AG08396 (cell line): ENCODE measurements around the gene MCUB.
"Not testable (repeated sequence)": the region's sequence is repeated elsewhere in the genome, so short reads cannot be mapped to it uniquely, and the experiment has no call there.

Experiments
- DNase-seq: peaks from one replicate; pipeline ENCODE4 v3.0.0; 2012; ENCODE audit warnings: low spot score, mixed read lengths

The MCUB gene

DNA sequence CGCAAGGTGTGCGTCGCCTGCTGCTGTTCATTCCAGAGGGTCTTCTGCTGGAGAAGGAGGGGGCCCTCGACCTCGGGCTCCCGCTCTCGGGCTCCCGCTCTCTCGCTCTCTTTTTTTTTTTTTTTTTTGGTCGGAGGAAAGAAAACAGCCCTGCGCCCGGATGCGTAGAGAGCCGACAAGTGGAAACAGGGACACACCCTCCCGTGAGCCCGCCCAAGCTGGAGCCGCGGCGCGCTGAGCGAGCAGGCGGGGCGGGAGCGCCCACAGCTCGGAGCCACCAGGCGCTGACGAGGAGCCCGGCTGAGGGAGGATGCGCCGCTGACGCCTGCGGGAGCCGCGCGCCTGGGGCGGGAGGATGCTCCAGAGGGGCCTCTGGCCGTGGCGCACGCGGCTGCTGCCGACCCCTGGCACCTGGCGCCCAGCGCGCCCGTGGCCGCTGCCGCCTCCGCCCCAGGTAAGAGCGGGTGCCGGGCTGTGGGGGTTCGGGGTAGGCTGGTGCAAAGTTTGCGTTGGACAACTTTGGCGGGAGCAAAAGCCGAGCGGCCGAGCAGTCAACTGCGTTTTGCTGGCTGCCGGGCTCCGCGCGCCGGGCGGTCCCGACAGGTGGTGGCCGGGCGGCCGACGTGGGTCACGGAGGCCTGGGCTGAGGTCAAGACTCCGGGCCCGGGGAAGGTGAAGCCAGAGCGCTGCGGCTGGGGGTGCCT, at the start of gene MCUB:
Gene MCUB (plus strand): TSS at position 264 of the 704 bp plus-strand sequence. CDS start 92 bp downstream, at position 356.
- peak; percentile 97 for DNase-seq

GRCh38 chr4:109510687-109511086, 49.4 kb upstream of the MCUB start:
- DNase-seq: no peak

DNA sequence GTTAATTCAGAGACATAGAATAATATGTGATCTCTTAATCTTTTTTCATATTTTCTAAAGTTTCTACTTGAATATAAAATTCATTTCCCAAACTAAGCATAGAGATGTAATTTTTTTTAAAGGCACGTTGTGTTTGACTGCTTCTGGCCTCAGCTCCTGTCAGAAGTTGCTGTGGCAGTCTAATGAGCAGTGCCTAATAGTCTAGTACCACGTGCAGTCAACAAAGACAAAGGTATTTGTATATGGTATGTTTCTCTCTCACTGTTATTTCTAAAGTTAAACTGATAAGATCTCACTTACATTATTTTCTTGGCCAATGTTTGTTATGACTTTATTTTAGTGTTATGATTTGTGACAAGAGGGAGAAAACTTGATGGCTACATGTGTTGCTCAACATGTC, 48.6 kb upstream of the MCUB start:
- DNase-seq: no peak

DNA sequence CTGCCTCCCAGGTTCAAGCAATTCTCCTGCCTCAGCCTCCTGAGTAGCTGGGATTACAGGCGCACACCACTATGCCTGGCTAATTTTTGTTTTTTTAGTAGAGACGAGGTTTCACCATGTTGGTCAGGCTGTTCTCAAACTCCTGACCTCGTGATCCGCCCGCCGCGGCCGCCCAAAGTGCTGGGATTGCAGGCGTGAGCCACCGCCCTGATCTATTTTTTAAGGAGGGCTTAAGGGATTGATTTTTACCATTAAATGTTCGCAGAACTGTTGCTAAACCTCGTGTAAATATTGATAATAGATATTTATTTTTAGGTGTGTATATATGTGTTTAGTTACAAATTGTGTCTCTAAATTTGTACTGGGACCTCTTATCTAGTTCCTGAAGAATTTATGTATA, 46.7 kb upstream of the MCUB start:
- DNase-seq: not testable (repeated sequence)

DNA sequence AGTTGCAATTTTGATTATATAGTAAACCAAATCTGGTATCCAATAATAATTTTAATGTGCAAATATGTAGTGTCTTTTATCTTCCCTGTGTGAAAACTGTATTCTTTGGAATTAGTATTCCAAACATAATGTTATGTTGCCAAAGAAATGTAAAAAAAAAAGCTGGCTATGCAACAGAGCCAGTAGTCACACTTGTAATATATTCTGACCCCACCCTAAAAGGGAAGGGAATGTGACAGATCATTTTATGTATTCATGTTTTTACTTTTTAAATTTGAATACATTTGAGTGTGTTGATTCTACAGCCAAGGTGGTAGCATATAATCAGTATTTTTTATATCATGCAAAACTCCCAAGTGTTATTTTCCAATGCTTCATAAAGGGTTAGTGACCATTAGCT, 27.9 kb upstream of the MCUB start:
- no peak for DNase-seq

GRCh38 chr4:109545401-109545800, 14.6 kb upstream of the MCUB start:
- DNase-seq: no peak

DNA sequence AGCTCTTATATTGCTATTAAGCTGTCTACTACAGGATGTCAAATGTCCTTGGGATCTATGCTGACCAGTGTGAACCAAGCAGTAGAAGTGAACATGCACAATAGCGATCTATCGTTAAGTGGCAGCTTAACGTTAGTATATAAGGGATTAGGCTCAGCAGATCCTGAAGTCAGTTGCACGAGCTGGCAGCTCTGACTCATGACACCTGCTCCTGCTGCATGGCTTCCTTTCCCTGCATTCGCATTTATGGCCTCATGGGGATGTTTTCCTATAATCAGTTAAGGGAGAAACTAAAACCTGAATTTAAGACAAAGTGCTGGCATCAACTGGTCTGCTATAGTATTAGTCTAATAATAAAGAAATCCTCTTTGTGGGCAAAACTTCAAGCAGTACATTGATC, 12.7 kb upstream of the MCUB start:
- DNase-seq: no peak

DNA sequence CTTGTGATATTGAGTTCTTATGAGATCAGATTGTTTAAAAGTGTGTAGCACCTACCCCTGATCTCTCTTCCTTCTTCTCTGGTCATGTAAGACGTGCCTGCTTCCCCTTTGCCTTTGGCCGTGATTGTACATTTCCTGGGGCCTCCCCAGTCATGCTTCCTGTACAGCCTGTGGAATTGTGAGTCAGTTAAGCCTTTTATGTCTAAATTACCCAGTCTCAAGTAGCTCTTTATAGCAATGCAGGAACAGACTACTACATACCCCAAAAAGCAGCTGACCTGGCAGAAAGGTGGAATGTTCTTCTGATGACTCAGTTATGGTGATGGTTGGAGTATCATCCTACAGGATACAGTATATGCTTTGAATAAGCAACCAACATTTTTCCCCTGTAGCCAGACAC, 11.4 kb upstream of the MCUB start:
- DNase-seq: peak; percentile 17

DNA sequence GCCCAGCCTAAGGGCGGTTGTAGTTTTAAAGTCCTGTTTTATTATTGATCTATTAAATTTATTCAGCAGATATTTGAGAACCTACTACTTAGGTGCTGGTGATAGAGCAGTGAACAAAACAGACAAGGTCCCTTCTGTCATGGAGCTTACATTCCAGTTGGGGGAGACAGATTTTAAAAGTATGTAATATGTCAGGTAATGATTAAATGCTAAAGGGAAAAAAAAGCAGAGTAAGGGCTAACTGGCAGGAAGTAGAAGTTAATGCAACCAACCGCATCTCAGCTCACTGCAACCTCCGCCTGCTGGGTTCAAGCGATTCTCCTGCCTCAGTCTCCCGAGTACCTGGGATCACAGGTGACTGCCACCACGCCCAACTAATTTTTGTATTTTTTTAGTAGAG, 7.8 kb upstream of the MCUB start:
- no peak for DNase-seq

DNA sequence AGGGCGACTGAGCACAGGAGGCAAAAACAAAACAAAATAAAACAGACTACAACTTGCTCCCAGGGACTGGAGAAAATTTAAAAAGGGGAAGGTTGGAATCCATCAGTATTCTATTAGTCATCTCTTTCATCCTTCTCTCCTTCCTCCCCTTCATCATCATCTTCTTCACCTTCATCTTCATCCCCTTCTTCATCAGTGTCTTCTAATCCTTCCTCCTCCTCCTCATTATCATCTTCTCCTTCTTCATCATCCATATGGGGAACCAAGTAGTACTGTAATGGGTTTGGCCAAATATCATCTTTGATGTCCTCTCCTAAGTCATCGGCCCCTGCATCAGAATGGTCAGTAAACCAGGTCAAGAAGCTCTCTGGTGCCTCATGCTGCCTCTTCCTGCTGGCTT, 6.9 kb upstream of the MCUB start:
- DNase-seq: no peak

- DNase-seq: no peak
These were observed 5.1 kb upstream of the MCUB start for GRCh38 chr4:109554971-109555370.

GRCh38 chr4:109557433-109557832, 2.6 kb upstream of the MCUB start:
- no peak for DNase-seq

DNA sequence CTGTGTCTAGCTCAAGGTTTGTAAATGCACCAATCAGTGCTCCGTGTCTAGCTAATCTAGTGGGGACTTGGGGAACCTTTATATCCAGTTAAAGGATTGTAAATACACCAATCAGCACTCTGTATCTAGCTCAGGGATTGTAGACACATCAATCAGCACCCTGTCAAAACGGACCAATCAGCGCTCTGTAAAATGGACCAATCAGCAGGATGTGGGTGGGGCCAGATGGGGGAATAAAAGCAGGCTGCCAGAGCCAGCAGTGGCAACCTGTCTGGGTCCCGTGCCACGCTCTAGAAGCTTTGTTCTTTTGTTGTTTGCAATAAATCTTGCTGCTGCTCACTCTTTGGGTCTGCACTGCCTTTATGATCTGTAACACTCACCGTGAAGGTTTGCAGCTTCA, 2.0 kb upstream of the MCUB start:
- DNase-seq: not testable (repeated sequence)

DNA sequence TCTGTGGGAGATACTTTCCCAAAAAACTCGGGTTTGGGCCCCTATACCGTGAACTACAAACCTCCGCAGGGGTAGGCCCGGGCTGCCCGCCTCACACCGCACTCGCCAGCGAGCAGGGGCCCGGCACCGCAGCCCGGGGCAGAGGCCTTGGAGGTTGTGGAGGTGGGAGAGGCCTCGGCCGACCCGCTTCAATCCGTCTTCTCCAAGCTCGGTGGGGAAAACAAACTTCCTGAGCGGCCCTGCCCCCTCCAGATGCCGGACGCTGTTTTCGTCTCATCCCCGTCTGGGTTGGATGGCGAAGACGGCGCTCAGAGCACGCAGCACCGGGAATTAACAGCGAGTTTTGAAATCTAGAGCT, 442 bp upstream of the MCUB start:
- DNase-seq: peak; percentile 43

- DNase-seq: peak; percentile 83
These were observed 828 bp downstream of the MCUB start for GRCh38 chr4:109560687-109561461.

DNA sequence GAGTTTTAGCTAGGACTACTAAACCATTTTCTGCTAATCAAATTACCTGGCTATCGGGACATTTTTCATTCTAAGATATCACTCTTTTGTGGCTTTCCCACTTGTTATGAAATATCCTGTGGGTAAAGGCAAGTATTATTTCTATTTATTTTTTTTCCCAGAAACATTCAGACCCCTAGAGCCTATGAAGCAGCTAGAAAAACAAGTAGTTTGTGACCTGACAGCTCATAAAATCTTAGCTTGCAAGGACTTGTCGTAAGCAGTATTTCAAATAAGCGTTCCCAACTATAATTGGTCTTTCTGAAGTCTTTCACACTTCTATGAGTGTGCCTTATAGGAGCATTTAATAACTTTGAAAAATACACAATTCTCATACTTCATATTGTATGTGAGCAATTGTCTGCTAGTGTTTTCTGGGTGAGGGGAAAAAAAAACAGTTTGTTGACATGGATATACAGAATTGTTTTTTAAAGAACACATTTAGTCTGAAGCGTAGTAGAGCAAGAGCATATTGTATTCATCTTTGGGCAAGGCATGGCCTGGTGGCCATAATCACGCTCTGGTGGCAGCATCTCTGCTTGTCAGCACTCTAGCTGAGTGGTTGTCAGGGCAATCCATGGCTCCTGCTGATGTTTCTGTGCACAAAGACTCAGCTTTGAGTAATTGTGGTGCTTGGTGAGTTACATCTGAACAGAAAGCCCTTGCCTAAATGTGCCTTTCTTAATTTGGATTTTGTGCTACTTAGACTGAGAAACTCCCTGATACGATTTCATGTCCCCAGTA, 2.6 kb downstream of the MCUB start:
- DNase-seq: no peak

DNA sequence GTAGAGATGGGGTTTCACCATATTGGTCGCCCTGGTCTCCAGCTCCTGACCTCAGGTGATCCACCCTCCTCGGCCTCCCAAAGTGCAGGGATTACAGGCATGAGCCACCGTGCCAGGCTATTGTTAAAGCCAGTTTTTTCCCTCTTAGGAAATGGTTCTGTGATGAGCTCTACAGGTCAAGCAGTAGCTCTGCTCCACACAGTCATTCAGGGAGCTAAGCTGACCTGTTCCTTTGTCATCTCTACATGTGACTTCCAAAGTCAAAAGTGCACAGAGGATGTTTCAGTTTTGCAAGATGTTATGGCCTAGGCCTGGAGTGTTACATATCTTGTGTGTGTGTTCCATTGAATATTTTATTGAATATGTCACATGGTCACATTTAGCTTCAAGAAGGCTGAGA, 11.4 kb downstream of the MCUB start:
- DNase-seq: no peak

- no peak for DNase-seq
These were observed 12.1 kb downstream of the MCUB start for GRCh38 chr4:109572154-109572553.

GRCh38 chr4:109574443-109574850, 14.4 kb downstream of the MCUB start:
- no peak for DNase-seq

GRCh38 chr4:109574931-109575804, 15.1 kb downstream of the MCUB start:
- DNase-seq: no peak

DNA sequence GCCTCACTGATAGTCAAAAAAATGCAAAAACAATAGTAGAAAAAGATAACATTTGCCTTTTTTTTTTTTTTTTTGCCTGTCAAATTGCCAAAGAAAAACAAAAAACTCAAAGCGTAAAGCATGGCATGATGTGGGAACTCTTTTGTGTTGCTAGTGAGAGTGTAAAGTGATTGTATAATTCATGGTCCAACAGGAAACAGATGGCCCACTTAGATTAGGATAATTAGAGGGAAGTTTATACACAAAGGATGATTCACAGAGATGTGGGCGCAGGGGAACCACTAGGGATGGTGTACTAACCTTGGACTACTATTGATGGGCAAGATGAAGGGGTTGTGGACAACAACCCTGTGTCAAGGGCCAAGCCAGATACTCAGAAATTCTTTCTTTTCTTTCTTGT, 16.4 kb downstream of the MCUB start:
- DNase-seq: no peak

GRCh38 chr4:109578846-109579245, 18.8 kb downstream of the MCUB start:
- DNase-seq: no peak
